Ascending aorta (tissue), 2 donors: ENCODE data around the gene FGFR3. TPM values are rescaled to one million over a fixed set of nuclear protein-coding genes. Genes with fewer than 3 reads are reported as not detected.

Experiments used
- DNase-seq, 2 donors: peaks; one replicate each; pipeline ENCODE4 v3.0.0-alpha.2; 2019; ENCODE audit warnings: low spot score in 2 of 2
- H3K27ac ChIP-seq, 2 donors: fragments of 200-600 bp; sonication (generic); one replicate each; pipeline ENCODE4 v1.5.1; 2016 to 2017; ENCODE audit warnings: mild to moderate bottlenecking in 1 of 2
- H3K27me3 ChIP-seq: fragments of 200-600 bp; sonication (generic); one replicate; pipeline ENCODE4 v1.5.1; 2017
- H3K36me3 ChIP-seq, 2 donors: fragments of 200-600 bp; sonication (generic); one replicate each; pipeline ENCODE4 v1.5.1; 2016
- H3K4me1 ChIP-seq, 2 donors: fragments of 200-600 bp; sonication (generic); one replicate each; pipeline ENCODE4 v1.5.1; 2016 to 2017; ENCODE audit warnings: mild to moderate bottlenecking in 1 of 2
- H3K4me3 ChIP-seq, 2 donors: fragments of 200-600 bp; sonication (generic); one replicate each; pipeline ENCODE4 v1.5.1; 2016 to 2017; ENCODE audit warnings: mild to moderate bottlenecking in 1 of 2
- H3K9me3 ChIP-seq, 2 donors: fragments of 200-600 bp; sonication (generic); one replicate each; pipeline ENCODE4 v1.5.1; 2016
- CTCF ChIP-seq, 3 experiments: fragments of 200-600 bp in 2 of 3; fragments of 450-650 bp in 1 of 3; sonication (generic) in 2 of 3; IDR thresholded peaks; one replicate each; pipeline ENCODE4 v1.5.1; 2016 to 2019; ENCODE audit warnings: antibody characterized with exemption in 3 of 3, mild to moderate bottlenecking in 1 of 3, moderate library complexity in 1 of 3
- intact Hi-C: fragments of 100-400 bp; cut with DNase I; formaldehyde crosslinking; loops from one replicate; pipeline ENCODE4 v1.15.1; 2023
- total RNA-seq: library from RNA; depleted of rRNA; stranded (reverse); fragments of >200 nt; gene quantifications from one replicate; pipeline ENCODE4 v1.1.0, GENCODE V29; 2016

FGFR3 gene
- total RNA-seq, 1 donor from 2014 or later = 3.7 TPM

DNA sequence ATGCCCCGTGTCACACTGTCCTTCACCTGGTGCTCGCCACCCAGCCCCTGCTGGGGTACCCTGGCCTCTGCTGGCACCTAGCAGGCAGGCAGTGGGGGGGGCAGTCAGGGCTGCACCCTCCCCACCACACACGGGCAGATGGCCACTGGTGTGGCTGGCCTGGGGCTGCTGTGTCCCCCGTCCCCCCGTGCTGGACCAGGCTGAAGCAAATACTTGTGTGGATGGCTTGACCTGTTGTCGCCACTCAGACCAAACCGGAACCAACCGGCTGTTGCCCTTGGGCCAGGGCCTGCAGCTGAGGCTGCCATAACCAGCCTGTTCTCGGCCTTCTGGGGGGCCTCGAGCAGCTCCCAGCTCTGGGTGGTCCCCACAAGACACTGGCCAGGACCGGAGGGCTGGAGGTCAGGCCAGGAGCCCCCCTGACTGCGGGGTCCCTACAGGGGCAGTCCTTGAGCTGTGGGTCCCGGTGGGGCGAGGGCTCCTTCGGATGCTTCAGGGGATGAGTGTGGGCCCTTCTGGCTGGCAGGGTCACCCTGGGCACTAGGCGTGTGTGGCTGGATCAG is 4.3 kb downstream of the FGFR3 start:
- intact Hi-C loops = no loop called here
- no peak overlapping the region for H3K27ac ChIP-seq
- no peaks in the 10 kb centered on the region for H3K9me3 ChIP-seq
- peaks cover 9% of the 10 kb centered on the region in 2 donors for H3K4me1 ChIP-seq
- TF ChIP-seq CTCF (IDR thresholded peaks at IDR 0.05) = no peak
- no peak for DNase-seq
- H3K36me3 ChIP-seq = no peaks in the 10 kb centered on the region
- H3K4me3 ChIP-seq = no peak overlapping the region
- H3K27me3 ChIP-seq = peaks cover 23% of the 10 kb centered on the region

- TF ChIP-seq CTCF (IDR thresholded peaks at IDR 0.05) = no peak
- H3K4me3 ChIP-seq = no peak overlapping the region
- H3K27ac ChIP-seq = no peak overlapping the region
- H3K4me1 ChIP-seq = peaks cover 9% of the 10 kb centered on the region in 2 donors
- H3K36me3 ChIP-seq = no peaks in the 10 kb centered on the region
- no peak for DNase-seq
- H3K9me3 ChIP-seq = no peaks in the 10 kb centered on the region
- peaks cover 23% of the 10 kb centered on the region for H3K27me3 ChIP-seq
- intact Hi-C loops = no loop called here
Observed at GRCh38 chr4:1797861-1798579, 4.9 kb downstream of the FGFR3 start.

GRCh38 chr4:1798580-1799386 is 5.7 kb downstream of the FGFR3 start:
- Histone ChIP-seq H3K4me1 (peaks cover 9% of the 10 kb centered on the region in 2 donors), H3K4me3 (no peak overlapping the region), H3K36me3 (no peaks in the 10 kb centered on the region), H3K27ac (no peak overlapping the region), H3K27me3 (peaks cover 23% of the 10 kb centered on the region), H3K9me3 (no peaks in the 10 kb centered on the region)
- TF ChIP-seq CTCF (IDR thresholded peaks at IDR 0.05) = no peak
- intact Hi-C loops = no loop called here
- DNase-seq = no peak

DNA sequence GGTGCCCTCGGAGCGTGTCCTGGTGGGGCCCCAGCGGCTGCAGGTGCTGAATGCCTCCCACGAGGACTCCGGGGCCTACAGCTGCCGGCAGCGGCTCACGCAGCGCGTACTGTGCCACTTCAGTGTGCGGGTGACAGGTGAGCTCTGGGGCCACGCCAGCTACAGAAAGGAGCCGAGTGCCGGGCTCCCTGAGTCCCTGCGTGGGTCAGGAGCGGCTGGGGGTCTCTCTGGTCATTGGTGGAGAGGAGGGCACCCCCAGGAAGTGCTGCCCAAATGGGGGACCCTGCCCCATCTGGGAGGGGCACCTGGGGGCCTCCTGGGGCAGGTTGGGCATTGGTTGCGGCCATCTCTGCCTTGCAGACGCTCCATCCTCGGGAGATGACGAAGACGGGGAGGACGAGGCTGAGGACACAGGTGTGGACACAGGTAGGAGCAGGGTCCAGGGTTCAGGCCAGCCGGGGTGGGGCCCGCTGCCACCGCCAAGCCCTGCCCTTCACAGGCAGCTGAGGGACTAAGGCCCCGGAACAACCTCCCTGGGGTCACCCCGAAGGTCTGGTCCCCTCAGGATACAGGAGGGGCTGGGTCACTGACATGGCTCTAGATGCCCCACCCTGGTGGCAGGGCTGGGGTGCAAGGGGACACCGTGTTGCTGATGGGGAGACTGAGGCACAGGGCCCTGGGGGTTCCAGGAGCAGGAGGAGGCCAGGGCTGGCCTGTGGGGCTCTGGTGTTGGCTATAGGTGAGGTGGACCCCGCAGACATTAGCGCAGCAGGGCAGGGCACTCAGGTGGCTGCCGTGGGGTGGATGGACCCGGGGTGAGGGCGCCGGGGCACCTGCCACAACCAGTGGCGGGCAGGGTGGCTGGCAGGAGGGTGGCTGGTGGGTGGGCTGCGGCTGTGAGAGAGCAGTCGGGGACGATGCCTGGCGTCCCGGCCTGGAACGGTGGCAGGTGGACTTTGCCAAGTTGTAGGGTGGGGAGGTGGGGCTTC is 6.6 kb downstream of the FGFR3 start:
- TF ChIP-seq CTCF (IDR thresholded peaks at IDR 0.05) = no peak
- peaks cover under 1 to 4% of the 10 kb centered on the region in 2 donors for H3K4me1 ChIP-seq
- no peak for DNase-seq
- intact Hi-C loops = no loop called here
- H3K36me3 ChIP-seq = no peaks in the 10 kb centered on the region
- no peak overlapping the region for H3K4me3 ChIP-seq
- peaks cover 16% of the 10 kb centered on the region for H3K27me3 ChIP-seq
- H3K9me3 ChIP-seq = no peaks in the 10 kb centered on the region
- no peak overlapping the region for H3K27ac ChIP-seq

DNA sequence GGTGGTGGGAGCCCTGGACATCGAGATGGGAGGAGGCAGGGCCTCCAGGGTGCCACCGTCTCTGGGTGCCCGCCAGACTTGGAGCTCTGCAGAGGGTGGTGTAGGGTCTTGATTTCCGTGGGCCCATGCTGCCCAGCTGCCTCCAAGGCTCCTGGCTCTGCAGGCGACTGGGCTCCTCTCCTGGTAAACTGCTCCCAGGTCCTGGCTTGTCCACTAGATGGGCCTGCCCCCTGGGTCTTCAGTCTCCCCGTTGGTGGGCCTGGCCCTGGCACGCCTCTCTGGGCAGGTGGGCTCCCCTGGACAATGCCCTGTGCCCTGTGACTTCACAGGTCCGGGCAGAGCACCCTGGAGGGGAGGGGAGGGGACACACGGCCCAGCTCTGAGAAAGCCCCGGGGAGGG is 7.7 kb downstream of the FGFR3 start:
- H3K9me3 ChIP-seq = no peaks in the 10 kb centered on the region
- intact Hi-C loops = no loop called here

More for the DNA sequence above, 7.7 kb downstream of the FGFR3 start:
- Histone ChIP-seq H3K27me3 (peaks cover 9% of the 10 kb centered on the region), H3K4me1 (no peaks in the 10 kb centered on the region), H3K36me3 (no peaks in the 10 kb centered on the region), H3K4me3 (no peak overlapping the region), H3K27ac (no peak overlapping the region)
- no peak for DNase-seq
- no peak for TF ChIP-seq CTCF (IDR thresholded peaks at IDR 0.05)
